ENCODE data around the gene CTPS1. TPM values are rescaled to one million over a fixed set of nuclear protein-coding genes. Genes with fewer than 3 reads are reported as not detected.

CTPS1 gene
- total RNA-seq, 1 experiment from 2014 or later = 73.4 TPM

DNA sequence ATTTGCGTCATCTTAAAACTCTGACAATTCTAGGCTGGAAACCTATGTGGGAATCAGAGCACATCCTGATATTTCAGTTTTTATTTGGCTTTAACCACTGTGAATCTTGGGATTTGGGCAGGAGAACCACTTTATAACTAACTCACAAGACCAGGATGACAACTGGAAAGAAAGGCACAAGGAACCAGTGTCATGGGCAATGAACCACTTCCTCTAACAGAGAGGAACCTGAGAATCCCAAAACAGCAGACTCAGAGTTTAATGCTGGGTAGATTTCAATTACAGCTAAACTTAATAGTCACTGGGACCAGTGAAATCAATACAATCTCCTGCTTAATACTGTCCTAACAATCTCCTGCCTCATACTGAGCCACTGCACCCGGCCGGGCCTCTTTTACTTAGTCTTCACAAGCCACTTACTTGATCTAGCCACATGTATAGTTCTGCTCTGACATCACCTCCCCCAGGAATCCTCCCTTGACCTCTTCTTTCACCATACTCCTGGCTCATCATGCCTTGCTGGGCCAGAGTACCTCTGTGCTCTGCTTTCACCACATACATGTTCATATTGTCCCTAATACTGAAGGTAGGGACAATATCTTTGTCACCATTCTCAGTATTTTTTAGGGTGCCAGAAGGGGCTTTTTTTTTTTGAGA lies 62.2 kb downstream of the CTPS1 start (continued):
- TF ChIP-seq, protein P1, sequence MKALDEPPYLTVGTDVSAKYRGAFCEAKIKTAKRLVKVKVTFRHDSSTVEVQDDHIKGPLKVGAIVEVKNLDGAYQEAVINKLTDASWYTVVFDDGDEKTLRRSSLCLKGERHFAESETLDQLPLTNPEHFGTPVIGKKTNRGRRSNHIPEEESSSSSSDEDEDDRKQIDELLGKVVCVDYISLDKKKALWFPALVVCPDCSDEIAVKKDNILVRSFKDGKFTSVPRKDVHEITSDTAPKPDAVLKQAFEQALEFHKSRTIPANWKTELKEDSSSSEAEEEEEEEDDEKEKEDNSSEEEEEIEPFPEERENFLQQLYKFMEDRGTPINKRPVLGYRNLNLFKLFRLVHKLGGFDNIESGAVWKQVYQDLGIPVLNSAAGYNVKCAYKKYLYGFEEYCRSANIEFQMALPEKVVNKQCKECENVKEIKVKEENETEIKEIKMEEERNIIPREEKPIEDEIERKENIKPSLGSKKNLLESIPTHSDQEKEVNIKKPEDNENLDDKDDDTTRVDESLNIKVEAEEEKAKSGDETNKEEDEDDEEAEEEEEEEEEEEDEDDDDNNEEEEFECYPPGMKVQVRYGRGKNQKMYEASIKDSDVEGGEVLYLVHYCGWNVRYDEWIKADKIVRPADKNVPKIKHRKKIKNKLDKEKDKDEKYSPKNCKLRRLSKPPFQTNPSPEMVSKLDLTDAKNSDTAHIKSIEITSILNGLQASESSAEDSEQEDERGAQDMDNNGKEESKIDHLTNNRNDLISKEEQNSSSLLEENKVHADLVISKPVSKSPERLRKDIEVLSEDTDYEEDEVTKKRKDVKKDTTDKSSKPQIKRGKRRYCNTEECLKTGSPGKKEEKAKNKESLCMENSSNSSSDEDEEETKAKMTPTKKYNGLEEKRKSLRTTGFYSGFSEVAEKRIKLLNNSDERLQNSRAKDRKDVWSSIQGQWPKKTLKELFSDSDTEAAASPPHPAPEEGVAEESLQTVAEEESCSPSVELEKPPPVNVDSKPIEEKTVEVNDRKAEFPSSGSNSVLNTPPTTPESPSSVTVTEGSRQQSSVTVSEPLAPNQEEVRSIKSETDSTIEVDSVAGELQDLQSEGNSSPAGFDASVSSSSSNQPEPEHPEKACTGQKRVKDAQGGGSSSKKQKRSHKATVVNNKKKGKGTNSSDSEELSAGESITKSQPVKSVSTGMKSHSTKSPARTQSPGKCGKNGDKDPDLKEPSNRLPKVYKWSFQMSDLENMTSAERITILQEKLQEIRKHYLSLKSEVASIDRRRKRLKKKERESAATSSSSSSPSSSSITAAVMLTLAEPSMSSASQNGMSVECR (CRISPR knock-in tag; IDR thresholded peaks at IDR 0.05; ENCODE audit: borderline replicate concordance) = no peak
- TF ChIP-seq, protein P2, sequence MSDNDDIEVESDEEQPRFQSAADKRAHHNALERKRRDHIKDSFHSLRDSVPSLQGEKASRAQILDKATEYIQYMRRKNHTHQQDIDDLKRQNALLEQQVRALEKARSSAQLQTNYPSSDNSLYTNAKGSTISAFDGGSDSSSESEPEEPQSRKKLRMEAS (CRISPR knock-in tag; IDR thresholded peaks at IDR 0.05) = no peak

DNA sequence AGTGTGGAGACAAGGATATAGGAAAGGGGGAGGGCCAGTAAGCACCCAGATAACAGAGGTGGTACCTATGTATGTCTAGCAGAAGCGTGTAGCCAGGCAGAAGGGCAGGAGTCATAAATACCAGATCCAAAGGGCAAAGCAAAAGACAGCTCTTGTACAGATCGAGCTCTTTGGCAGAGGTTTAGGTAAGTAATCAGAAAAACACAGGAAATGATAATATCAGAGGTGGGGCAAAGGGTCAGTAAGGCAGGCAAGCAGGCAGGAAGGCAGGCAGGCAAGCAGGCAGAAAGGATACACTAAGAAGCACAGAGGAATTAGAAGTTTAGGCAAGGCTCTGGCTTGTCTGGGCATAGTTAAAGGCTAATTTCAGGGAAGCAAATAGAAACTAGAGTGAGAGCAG lies 64.7 kb downstream of the CTPS1 start:
- H3K27me3 Mint-ChIP-seq (ENCODE audit: low read depth) = no peaks in the 10 kb centered on the region
- ATAC-seq (no peak), DNase-seq (ENCODE audit: low spot score) (no peak)
- no peaks in the 10 kb centered on the region for H3K9me3 Mint-ChIP-seq
- CTCF ChIA-PET = no interaction called here
- TF ChIP-seq, protein P3, sequence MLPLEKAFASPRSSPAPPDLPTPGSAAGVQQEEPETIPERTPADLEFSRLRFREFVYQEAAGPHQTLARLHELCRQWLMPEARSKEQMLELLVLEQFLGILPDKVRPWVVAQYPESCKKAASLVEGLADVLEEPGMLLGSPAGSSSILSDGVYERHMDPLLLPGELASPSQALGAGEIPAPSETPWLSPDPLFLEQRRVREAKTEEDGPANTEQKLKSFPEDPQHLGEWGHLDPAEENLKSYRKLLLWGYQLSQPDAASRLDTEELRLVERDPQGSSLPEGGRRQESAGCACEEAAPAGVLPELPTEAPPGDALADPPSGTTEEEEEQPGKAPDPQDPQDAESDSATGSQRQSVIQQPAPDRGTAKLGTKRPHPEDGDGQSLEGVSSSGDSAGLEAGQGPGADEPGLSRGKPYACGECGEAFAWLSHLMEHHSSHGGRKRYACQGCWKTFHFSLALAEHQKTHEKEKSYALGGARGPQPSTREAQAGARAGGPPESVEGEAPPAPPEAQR (CRISPR knock-in tag; IDR thresholded peaks at IDR 0.05) = no peak
- TF ChIP-seq, protein P4, sequence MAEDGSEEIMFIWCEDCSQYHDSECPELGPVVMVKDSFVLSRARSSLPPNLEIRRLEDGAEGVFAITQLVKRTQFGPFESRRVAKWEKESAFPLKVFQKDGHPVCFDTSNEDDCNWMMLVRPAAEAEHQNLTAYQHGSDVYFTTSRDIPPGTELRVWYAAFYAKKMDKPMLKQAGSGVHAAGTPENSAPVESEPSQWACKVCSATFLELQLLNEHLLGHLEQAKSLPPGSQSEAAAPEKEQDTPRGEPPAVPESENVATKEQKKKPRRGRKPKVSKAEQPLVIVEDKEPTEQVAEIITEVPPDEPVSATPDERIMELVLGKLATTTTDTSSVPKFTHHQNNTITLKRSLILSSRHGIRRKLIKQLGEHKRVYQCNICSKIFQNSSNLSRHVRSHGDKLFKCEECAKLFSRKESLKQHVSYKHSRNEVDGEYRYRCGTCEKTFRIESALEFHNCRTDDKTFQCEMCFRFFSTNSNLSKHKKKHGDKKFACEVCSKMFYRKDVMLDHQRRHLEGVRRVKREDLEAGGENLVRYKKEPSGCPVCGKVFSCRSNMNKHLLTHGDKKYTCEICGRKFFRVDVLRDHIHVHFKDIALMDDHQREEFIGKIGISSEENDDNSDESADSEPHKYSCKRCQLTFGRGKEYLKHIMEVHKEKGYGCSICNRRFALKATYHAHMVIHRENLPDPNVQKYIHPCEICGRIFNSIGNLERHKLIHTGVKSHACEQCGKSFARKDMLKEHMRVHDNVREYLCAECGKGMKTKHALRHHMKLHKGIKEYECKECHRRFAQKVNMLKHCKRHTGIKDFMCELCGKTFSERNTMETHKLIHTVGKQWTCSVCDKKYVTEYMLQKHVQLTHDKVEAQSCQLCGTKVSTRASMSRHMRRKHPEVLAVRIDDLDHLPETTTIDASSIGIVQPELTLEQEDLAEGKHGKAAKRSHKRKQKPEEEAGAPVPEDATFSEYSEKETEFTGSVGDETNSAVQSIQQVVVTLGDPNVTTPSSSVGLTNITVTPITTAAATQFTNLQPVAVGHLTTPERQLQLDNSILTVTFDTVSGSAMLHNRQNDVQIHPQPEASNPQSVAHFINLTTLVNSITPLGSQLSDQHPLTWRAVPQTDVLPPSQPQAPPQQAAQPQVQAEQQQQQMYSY (CRISPR knock-in tag; IDR thresholded peaks at IDR 0.05) = no peak
- TF ChIP-seq RELA (CRISPR knock-in tag; IDR thresholded peaks at IDR 0.05; ENCODE audit: borderline replicate concordance) (no peak), HMGA2 (CRISPR knock-in tag; IDR thresholded peaks at IDR 0.05) (no peak), ZNF416 (CRISPR knock-in tag; IDR thresholded peaks at IDR 0.05) (no peak), ATF1 (CRISPR knock-in tag; IDR thresholded peaks at IDR 0.05) (no peak), JUN (CRISPR knock-in tag; IDR thresholded peaks at IDR 0.05) (no peak), CBFB (CRISPR knock-in tag; IDR thresholded peaks at IDR 0.05; ENCODE audit: low read depth) (no peak), ZNF232 (CRISPR knock-in tag; IDR thresholded peaks at IDR 0.05) (no peak), IRF2 (CRISPR knock-in tag; IDR thresholded peaks at IDR 0.05; ENCODE audit: borderline replicate concordance, low read depth) (no peak), MXD4 (CRISPR knock-in tag; IDR thresholded peaks at IDR 0.05; ENCODE audit: borderline replicate concordance) (no peak), ZNF671 (CRISPR knock-in tag; IDR thresholded peaks at IDR 0.05) (no peak), ZNF138 (CRISPR knock-in tag; conservative IDR thresholded peaks at IDR 0.05) (no peak)
- TF ChIP-seq, protein P5, sequence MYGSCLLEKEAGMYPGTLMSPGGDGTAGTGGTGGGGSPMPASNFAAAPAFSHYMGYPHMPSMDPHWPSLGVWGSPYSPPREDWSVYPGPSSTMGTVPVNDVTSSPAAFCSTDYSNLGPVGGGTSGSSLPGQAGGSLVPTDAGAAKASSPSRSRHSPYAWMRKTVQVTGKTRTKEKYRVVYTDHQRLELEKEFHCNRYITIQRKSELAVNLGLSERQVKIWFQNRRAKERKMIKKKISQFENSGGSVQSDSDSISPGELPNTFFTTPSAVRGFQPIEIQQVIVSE (CRISPR knock-in tag; IDR thresholded peaks at IDR 0.05; ENCODE audit: borderline replicate concordance) = no peak
- TF ChIP-seq, protein P6, sequence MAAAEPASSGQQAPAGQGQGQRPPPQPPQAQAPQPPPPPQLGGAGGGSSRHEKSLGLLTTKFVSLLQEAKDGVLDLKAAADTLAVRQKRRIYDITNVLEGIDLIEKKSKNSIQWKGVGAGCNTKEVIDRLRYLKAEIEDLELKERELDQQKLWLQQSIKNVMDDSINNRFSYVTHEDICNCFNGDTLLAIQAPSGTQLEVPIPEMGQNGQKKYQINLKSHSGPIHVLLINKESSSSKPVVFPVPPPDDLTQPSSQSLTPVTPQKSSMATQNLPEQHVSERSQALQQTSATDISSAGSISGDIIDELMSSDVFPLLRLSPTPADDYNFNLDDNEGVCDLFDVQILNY (CRISPR knock-in tag; IDR thresholded peaks at IDR 0.05) = no peak
- TF ChIP-seq, protein P7, sequence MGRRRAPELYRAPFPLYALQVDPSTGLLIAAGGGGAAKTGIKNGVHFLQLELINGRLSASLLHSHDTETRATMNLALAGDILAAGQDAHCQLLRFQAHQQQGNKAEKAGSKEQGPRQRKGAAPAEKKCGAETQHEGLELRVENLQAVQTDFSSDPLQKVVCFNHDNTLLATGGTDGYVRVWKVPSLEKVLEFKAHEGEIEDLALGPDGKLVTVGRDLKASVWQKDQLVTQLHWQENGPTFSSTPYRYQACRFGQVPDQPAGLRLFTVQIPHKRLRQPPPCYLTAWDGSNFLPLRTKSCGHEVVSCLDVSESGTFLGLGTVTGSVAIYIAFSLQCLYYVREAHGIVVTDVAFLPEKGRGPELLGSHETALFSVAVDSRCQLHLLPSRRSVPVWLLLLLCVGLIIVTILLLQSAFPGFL (CRISPR knock-in tag; IDR thresholded peaks at IDR 0.05; ENCODE audit: borderline replicate concordance) = no peak
- peaks cover 10% of the 10 kb centered on the region; the same call in 1 of the 2 replicates for H3K36me3 Mint-ChIP-seq
- H3K4me1 Mint-ChIP-seq = no peaks in the 10 kb centered on the region
- POLR2A ChIA-PET = no interaction called here
- no peak overlapping the region for H3K4me3 Mint-ChIP-seq
- H3K27ac Mint-ChIP-seq = no peak overlapping the region
